ENCODE measurements around the gene NGRN. TPM values are rescaled to one million over a fixed set of nuclear protein-coding genes. Genes with fewer than 3 reads are reported as not detected.

NGRN gene
- total and polyA plus RNA-seq, 2 donors (not counting 1 experiment from before 2014, with no cell fraction given) = 55.3 to 96.1 TPM

- Histone ChIP-seq H3K9ac (ENCODE audit: insufficient read depth, low read length) (no peak overlapping the region), H3K27ac (ENCODE audit: insufficient read depth, low read length) (no peak overlapping the region)
Observed at GRCh38 chr15:90315278-90315982, 50.0 kb downstream of the NGRN start.

GRCh38 chr15:90316139-90316538, 50.7 kb downstream of the NGRN start:
- Histone ChIP-seq H3K27me3 (ENCODE audit: control insufficient read depth, insufficient read depth, low read length) (no peaks in the 10 kb centered on the region), H3K79me2 (ENCODE audit: control insufficient read depth, insufficient read depth, low read length) (no peaks in the 10 kb centered on the region), H3K4me2 (ENCODE audit: extremely low read depth, insufficient read depth, low read length) (no peak overlapping the region), H3K4me3 (replicated peaks in 1 of 4; ENCODE audit: control extremely low read depth in 1 of 4, insufficient read depth in 1 of 4, low read depth in 3 of 4, low read length in 4 of 4) (no peak overlapping the region), H3K27ac (ENCODE audit: insufficient read depth, low read length) (no peak overlapping the region), H2AFZ (ENCODE audit: low read length) (no peak overlapping the region), H3K9me3 (ENCODE audit: control insufficient read depth, insufficient read depth, low read depth, low read length) (no peaks in the 10 kb centered on the region), H3K4me1 (ENCODE audit: control insufficient read depth, extremely low read depth, insufficient read depth, low read length) (no peaks in the 10 kb centered on the region), H4K20me1 (ENCODE audit: control insufficient read depth, extremely low read depth, insufficient read depth, low read length) (no peaks in the 10 kb centered on the region), H3K36me3 (ENCODE audit: control insufficient read depth, insufficient read depth, low read length) (no peaks in the 10 kb centered on the region), H3K9ac (ENCODE audit: insufficient read depth, low read length) (no peak overlapping the region)
- DNase-seq (ENCODE audit: low read depth in 2 of 2) = no peak
- TF ChIP-seq, protein P1, sequence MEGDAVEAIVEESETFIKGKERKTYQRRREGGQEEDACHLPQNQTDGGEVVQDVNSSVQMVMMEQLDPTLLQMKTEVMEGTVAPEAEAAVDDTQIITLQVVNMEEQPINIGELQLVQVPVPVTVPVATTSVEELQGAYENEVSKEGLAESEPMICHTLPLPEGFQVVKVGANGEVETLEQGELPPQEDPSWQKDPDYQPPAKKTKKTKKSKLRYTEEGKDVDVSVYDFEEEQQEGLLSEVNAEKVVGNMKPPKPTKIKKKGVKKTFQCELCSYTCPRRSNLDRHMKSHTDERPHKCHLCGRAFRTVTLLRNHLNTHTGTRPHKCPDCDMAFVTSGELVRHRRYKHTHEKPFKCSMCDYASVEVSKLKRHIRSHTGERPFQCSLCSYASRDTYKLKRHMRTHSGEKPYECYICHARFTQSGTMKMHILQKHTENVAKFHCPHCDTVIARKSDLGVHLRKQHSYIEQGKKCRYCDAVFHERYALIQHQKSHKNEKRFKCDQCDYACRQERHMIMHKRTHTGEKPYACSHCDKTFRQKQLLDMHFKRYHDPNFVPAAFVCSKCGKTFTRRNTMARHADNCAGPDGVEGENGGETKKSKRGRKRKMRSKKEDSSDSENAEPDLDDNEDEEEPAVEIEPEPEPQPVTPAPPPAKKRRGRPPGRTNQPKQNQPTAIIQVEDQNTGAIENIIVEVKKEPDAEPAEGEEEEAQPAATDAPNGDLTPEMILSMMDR (conservative IDR thresholded peaks at IDR 0.05 in 1 of 2, IDR thresholded peaks at IDR 0.05 in 1 of 2; ENCODE audit: low read depth in 1 of 2, low read length in 2 of 2) = no peak
- no peak for TF ChIP-seq EZH2 (IDR thresholded peaks at IDR 0.05; ENCODE audit: low read length, missing control alignments)

More at GRCh38 chr15:90315278-90315982, 50.0 kb downstream of the NGRN start:
- Histone ChIP-seq H3K79me2 (ENCODE audit: control insufficient read depth, insufficient read depth, low read length) (no peaks in the 10 kb centered on the region), H3K27me3 (ENCODE audit: control insufficient read depth, insufficient read depth, low read length) (no peaks in the 10 kb centered on the region), H3K4me2 (ENCODE audit: extremely low read depth, insufficient read depth, low read length) (no peak overlapping the region), H2AFZ (ENCODE audit: low read length) (peak overlapping the region; percentile 29), H3K36me3 (ENCODE audit: control insufficient read depth, insufficient read depth, low read length) (no peaks in the 10 kb centered on the region), H4K20me1 (ENCODE audit: control insufficient read depth, extremely low read depth, insufficient read depth, low read length) (no peaks in the 10 kb centered on the region), H3K4me1 (ENCODE audit: control insufficient read depth, extremely low read depth, insufficient read depth, low read length) (no peaks in the 10 kb centered on the region), H3K9me3 (ENCODE audit: control insufficient read depth, insufficient read depth, low read depth, low read length) (no peaks in the 10 kb centered on the region), H3K4me3 (replicated peaks in 1 of 4; ENCODE audit: control extremely low read depth in 1 of 4, insufficient read depth in 1 of 4, low read depth in 3 of 4, low read length in 4 of 4) (no peak overlapping the region)
- TF ChIP-seq, protein P1 (conservative IDR thresholded peaks at IDR 0.05 in 1 of 2, IDR thresholded peaks at IDR 0.05 in 1 of 2; ENCODE audit: low read depth in 1 of 2, low read length in 2 of 2) = no peak
- no peak for TF ChIP-seq EZH2 (IDR thresholded peaks at IDR 0.05; ENCODE audit: low read length, missing control alignments)
- peak; percentile 86 to 89 for DNase-seq (ENCODE audit: low read depth in 2 of 2)

DNA sequence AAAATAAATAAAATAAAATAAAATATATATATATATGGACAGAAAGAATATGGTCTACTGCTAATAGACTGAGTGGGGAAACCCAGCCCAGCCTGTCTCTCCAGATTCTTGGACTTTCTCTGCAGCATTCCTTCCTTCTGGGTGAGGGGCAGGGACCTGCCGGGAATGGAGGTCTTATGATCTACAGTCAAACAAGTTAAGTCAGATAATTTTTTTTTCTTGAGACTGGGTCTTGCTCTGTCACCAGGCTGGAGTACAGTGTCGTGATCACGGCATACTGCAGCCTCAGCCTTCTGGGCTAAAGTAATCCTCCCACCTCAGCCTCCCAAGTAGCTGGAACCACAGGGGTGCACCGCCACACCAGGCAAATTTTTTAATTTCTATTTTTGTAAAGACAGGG, 53.1 kb downstream of the NGRN start:
- no peak for TF ChIP-seq EZH2 (IDR thresholded peaks at IDR 0.05; ENCODE audit: low read length, missing control alignments)
- TF ChIP-seq, protein P1 (conservative IDR thresholded peaks at IDR 0.05 in 1 of 2, IDR thresholded peaks at IDR 0.05 in 1 of 2; ENCODE audit: low read depth in 1 of 2, low read length in 2 of 2) = no peak
- H3K9me3 ChIP-seq (ENCODE audit: control insufficient read depth, insufficient read depth, low read depth, low read length) = no peaks in the 10 kb centered on the region
- H3K27ac ChIP-seq (ENCODE audit: insufficient read depth, low read length) = no peak overlapping the region
- DNase-seq (ENCODE audit: low read depth in 2 of 2) = no peak
- no peaks in the 10 kb centered on the region for H3K4me1 ChIP-seq (ENCODE audit: control insufficient read depth, extremely low read depth, insufficient read depth, low read length)
- no peaks in the 10 kb centered on the region for H4K20me1 ChIP-seq (ENCODE audit: control insufficient read depth, extremely low read depth, insufficient read depth, low read length)
- no peak overlapping the region for H2AFZ ChIP-seq (ENCODE audit: low read length)
- no peak overlapping the region for H3K4me2 ChIP-seq (ENCODE audit: extremely low read depth, insufficient read depth, low read length)
- no peaks in the 10 kb centered on the region for H3K79me2 ChIP-seq (ENCODE audit: control insufficient read depth, insufficient read depth, low read length)
- H3K9ac ChIP-seq (ENCODE audit: insufficient read depth, low read length) = no peak overlapping the region
- no peaks in the 10 kb centered on the region for H3K36me3 ChIP-seq (ENCODE audit: control insufficient read depth, insufficient read depth, low read length)
- H3K27me3 ChIP-seq (ENCODE audit: control insufficient read depth, insufficient read depth, low read length) = no peaks in the 10 kb centered on the region
- no peak overlapping the region for H3K4me3 ChIP-seq (replicated peaks in 1 of 4; ENCODE audit: control extremely low read depth in 1 of 4, insufficient read depth in 1 of 4, low read depth in 3 of 4, low read length in 4 of 4)

All from fibroblast of lung (primary cell).